Liver (tissue), 9 donors: ENCODE data around the gene DMAC1. TPM values are rescaled to one million over a fixed set of nuclear protein-coding genes. Genes with fewer than 3 reads are reported as not detected.

ENCODE experiments used
- DNase-seq: peaks from one replicate; pipeline ENCODE4 v3.0.0-alpha.2; 2017; ENCODE audit warnings: low spot score
- H3K27ac ChIP-seq, 2 donors: one replicate each; pipeline ENCODE4 v1.7.0; 2013; ENCODE audit warnings: inconsistent platforms in 2 of 2, low read length in 2 of 2, control low read depth in 1 of 2, low read depth in 1 of 2, mild to moderate bottlenecking in 1 of 2
- H3K27me3 ChIP-seq, 4 donors: one replicate each; pipeline versions ENCODE4 v1.6.1 to v1.7.0; 2013; ENCODE audit warnings: low read length in 3 of 4, inconsistent platforms in 1 of 4, mild to moderate bottlenecking in 1 of 4, moderate library complexity in 1 of 4; ENCODE audit not compliant: control insufficient read depth in 4 of 4, insufficient read depth in 4 of 4
- H3K36me3 ChIP-seq, 4 donors: one replicate each; pipeline versions ENCODE4 v1.6.1 to v1.7.0; 2013; ENCODE audit warnings: low read length in 3 of 4, mild to moderate bottlenecking in 3 of 4, low read depth in 1 of 4, moderate library complexity in 1 of 4; ENCODE audit not compliant: control insufficient read depth in 4 of 4, insufficient read depth in 3 of 4
- H3K4me1 ChIP-seq, 4 donors: one replicate each; pipeline versions ENCODE4 v1.6.1 to v1.7.0; 2013; ENCODE audit warnings: low read length in 3 of 4, mild to moderate bottlenecking in 3 of 4, moderate library complexity in 1 of 4; ENCODE audit not compliant: control insufficient read depth in 4 of 4, insufficient read depth in 4 of 4
- H3K4me3 ChIP-seq, 3 donors: one replicate each; pipeline versions ENCODE4 v1.6.1 to v1.7.0; 2013; ENCODE audit warnings: low read length in 3 of 3, control low read depth in 1 of 3, low read depth in 1 of 3, mild to moderate bottlenecking in 1 of 3
- H3K9ac ChIP-seq, 2 donors: one replicate each; pipeline ENCODE4 v1.7.0; 2013; ENCODE audit warnings: low read length in 2 of 2, mild to moderate bottlenecking in 2 of 2, moderate library complexity in 2 of 2, control low read depth in 1 of 2, low read depth in 1 of 2
- H3K9me3 ChIP-seq, 4 donors: one replicate each; pipeline versions ENCODE4 v1.6.1 to v1.7.0; 2013; ENCODE audit warnings: low read length in 3 of 4; ENCODE audit not compliant: control insufficient read depth in 4 of 4
- ATF3 ChIP-seq: IDR thresholded peaks from 2 replicates; pipeline ENCODE4 v1.6.1; 2016; ENCODE audit warnings: antibody characterized with exemption
- EGR1 ChIP-seq, 2 donors: IDR thresholded peaks; 2 replicates each; pipeline ENCODE4 v1.6.1; 2016 to 2018; ENCODE audit warnings: antibody characterized with exemption in 2 of 2, low read depth in 2 of 2
- FOXA1 ChIP-seq: IDR thresholded peaks from 2 replicates; pipeline ENCODE4 v1.6.1; 2016; ENCODE audit warnings: antibody characterized with exemption
- FOXA2 ChIP-seq: IDR thresholded peaks from 2 replicates; pipeline ENCODE4 v1.6.1; 2016; ENCODE audit warnings: antibody characterized with exemption
- GABPA ChIP-seq, 2 donors: IDR thresholded peaks in 1 of 2; conservative IDR thresholded peaks in 1 of 2; 2 replicates each; pipeline ENCODE4 v1.6.1; 2016; ENCODE audit warnings: antibody characterized with exemption in 2 of 2, mild to moderate bottlenecking in 1 of 2, moderate library complexity in 1 of 2
- HNF4A ChIP-seq, 2 donors: conservative IDR thresholded peaks; 2 replicates each; pipeline ENCODE4 v1.6.1; 2016; ENCODE audit warnings: antibody characterized with exemption in 2 of 2, mild to moderate bottlenecking in 2 of 2
- HNF4G ChIP-seq: IDR thresholded peaks from 2 replicates; pipeline ENCODE4 v1.6.1; 2016; ENCODE audit warnings: antibody characterized with exemption
- JUND ChIP-seq, 2 donors: IDR thresholded peaks; 2 replicates each; pipeline ENCODE4 v1.6.1; 2016; ENCODE audit warnings: antibody characterized with exemption in 2 of 2
- NR2F2 ChIP-seq: IDR thresholded peaks from 2 replicates; pipeline ENCODE4 v1.6.1; 2016; ENCODE audit warnings: antibody characterized with exemption
- RAD21 ChIP-seq, 2 donors: IDR thresholded peaks; 2 replicates each; pipeline ENCODE4 v1.6.1; 2016; ENCODE audit warnings: antibody characterized with exemption in 2 of 2, mild to moderate bottlenecking in 2 of 2
- REST ChIP-seq: IDR thresholded peaks from 2 replicates; pipeline ENCODE4 v1.6.1; 2016; ENCODE audit warnings: antibody characterized with exemption, mild to moderate bottlenecking
- RXRA ChIP-seq, 2 donors: IDR thresholded peaks; 2 replicates each; pipeline ENCODE4 v1.6.1; 2017 to 2018; ENCODE audit warnings: antibody characterized with exemption in 2 of 2, mild to moderate bottlenecking in 1 of 2
- SP1 ChIP-seq: IDR thresholded peaks from 2 replicates; pipeline ENCODE4 v1.6.1; 2018; ENCODE audit warnings: antibody characterized with exemption, mild to moderate bottlenecking
- TAF1 ChIP-seq: conservative IDR thresholded peaks from 2 replicates; pipeline ENCODE4 v1.6.1; 2016; ENCODE audit warnings: antibody characterized with exemption, mild to moderate bottlenecking
- ZBTB33 ChIP-seq: IDR thresholded peaks from 2 replicates; pipeline ENCODE4 v1.6.1; 2016; ENCODE audit warnings: antibody characterized with exemption
- WGBS: extraction: QIAGEN DNeasy Blood & Tissue Kit; methylation state at CpG from one replicate; pipeline ENCODE4 v1.1.7; 2013; 5-methylcytosine and 5-hydroxymethylcytosine counted together
- polyA plus RNA-seq, 2 donors: library from polyadenylated mRNA; stranded (reverse) in 1 of 2; unstranded in 1 of 2; fragments of 200-250 nt in 1 of 2; fragments of >200 nt in 1 of 2; fragmentation: Nextera tagmentation in 1 of 2; extraction: Ambion mirVana in 1 of 2; gene quantifications; one replicate each; pipeline versions ENCODE4 v1.2.1 to v1.2.3, GENCODE V29; 2013 to 2015
- total RNA-seq, 2 donors: library from RNA; depleted of rRNA; stranded (reverse); fragments of >200 nt; gene quantifications; one replicate each; pipeline ENCODE4 v1.2.3, GENCODE V29; 2014
- TF ChIP-seq, protein P1 (sequence below): IDR thresholded peaks from 2 replicates; pipeline ENCODE4 v1.6.1; 2016; ENCODE audit warnings: antibody characterized with exemption
- TF ChIP-seq, protein P2 (sequence below): fragments of 150-350 bp; IDR thresholded peaks from 2 replicates; pipeline ENCODE4 v1.5.1; 2017; ENCODE audit warnings: improper control_type of control experiment, low read depth, low read length; ENCODE audit not compliant: missing input control
- donor health status: healthy.
- donor health status: healthy.
- donor health status: healthy.
- donor health status: healthy.
- donor health status: healthy.

The DMAC1 gene
- total and polyA plus RNA-seq, 4 donors, result 4.4 to 53.0 (median 9.0) TPM

GRCh38 chr9:7849362-7849761, 49.8 kb upstream of the DMAC1 start:
- WGBS, result 54% methylated on average over 1 of the region's 1 CpG
- TF ChIP-seq RAD21 (IDR thresholded peaks at IDR 0.05) (no peak), ATF3 (no peak), FOXA2 (no peak), SP1 (no peak), HNF4A (conservative IDR thresholded peaks at IDR 0.05) (no peak), RXRA (IDR thresholded peaks at IDR 0.05) (no peak), REST (no peak), GABPA (IDR thresholded peaks at IDR 0.05 in 1 of 2, conservative IDR thresholded peaks at IDR 0.05 in 1 of 2) (no peak), TAF1 (no peak), FOXA1 (no peak), HNF4G (no peak), JUND (IDR thresholded peaks at IDR 0.05) (no peak), ZBTB33 (no peak), EGR1 (IDR thresholded peaks at IDR 0.05; ENCODE audit: low read depth in 2 of 2) (no peak), NR2F2 (no peak)
- TF ChIP-seq, protein P1, sequence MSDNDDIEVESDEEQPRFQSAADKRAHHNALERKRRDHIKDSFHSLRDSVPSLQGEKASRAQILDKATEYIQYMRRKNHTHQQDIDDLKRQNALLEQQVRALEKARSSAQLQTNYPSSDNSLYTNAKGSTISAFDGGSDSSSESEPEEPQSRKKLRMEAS, result no peak
- TF ChIP-seq, protein P2, sequence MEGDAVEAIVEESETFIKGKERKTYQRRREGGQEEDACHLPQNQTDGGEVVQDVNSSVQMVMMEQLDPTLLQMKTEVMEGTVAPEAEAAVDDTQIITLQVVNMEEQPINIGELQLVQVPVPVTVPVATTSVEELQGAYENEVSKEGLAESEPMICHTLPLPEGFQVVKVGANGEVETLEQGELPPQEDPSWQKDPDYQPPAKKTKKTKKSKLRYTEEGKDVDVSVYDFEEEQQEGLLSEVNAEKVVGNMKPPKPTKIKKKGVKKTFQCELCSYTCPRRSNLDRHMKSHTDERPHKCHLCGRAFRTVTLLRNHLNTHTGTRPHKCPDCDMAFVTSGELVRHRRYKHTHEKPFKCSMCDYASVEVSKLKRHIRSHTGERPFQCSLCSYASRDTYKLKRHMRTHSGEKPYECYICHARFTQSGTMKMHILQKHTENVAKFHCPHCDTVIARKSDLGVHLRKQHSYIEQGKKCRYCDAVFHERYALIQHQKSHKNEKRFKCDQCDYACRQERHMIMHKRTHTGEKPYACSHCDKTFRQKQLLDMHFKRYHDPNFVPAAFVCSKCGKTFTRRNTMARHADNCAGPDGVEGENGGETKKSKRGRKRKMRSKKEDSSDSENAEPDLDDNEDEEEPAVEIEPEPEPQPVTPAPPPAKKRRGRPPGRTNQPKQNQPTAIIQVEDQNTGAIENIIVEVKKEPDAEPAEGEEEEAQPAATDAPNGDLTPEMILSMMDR, result no peak
- no peak overlapping the region for H3K4me3 ChIP-seq
- no peaks in the 10 kb centered on the region for H3K27me3 ChIP-seq
- H3K36me3 ChIP-seq, result no peaks in the 10 kb centered on the region
- H3K4me1 ChIP-seq, result no peaks in the 10 kb centered on the region
- DNase-seq, result no peak
- H3K27ac ChIP-seq, result no peak overlapping the region
- no peak overlapping the region for H3K9ac ChIP-seq
- H3K9me3 ChIP-seq, result no peaks in the 10 kb centered on the region

- 78% methylated on average over 4 of the region's 4 CpGs for WGBS
- Histone ChIP-seq H3K27ac (no peak overlapping the region), H3K9me3 (no peaks in the 10 kb centered on the region), H3K9ac (no peak overlapping the region), H3K27me3 (peaks cover 0 to 3% (median 0%) of the 10 kb centered on the region in 4 donors), H3K4me1 (no peaks in the 10 kb centered on the region), H3K36me3 (no peaks in the 10 kb centered on the region), H3K4me3 (no peak overlapping the region)
- TF ChIP-seq REST (no peak), EGR1 (IDR thresholded peaks at IDR 0.05; ENCODE audit: low read depth in 2 of 2) (no peak), RXRA (IDR thresholded peaks at IDR 0.05) (no peak), HNF4A (conservative IDR thresholded peaks at IDR 0.05) (no peak), NR2F2 (no peak), HNF4G (no peak)
- TF ChIP-seq, protein P1, result no peak
- DNase-seq, result no peak
Observed at GRCh38 chr9:7848498-7848897, 48.9 kb upstream of the DMAC1 start.
